HG02678 (cell line): ENCODE measurements around the gene ZNF775.

Experiments used
- ATAC-seq: cut with Tn5 transposase; IDR thresholded peaks from one replicate; pipeline ENCODE4 v1.9.1; 2021; ENCODE audit warnings: mild to moderate bottlenecking, moderate library complexity; ENCODE audit not compliant: unreplicated experiment

ZNF775 gene

GRCh38 chr7:150399421-150400007 is 20.4 kb downstream of the ZNF775 start:
- ATAC-seq, result no peak

- ATAC-seq, result no peak
Observed at GRCh38 chr7:150400008-150400787, 21.1 kb downstream of the ZNF775 start.

- ATAC-seq, result no peak
Observed at GRCh38 chr7:150400788-150401423, 21.8 kb downstream of the ZNF775 start.

GRCh38 chr7:150401424-150401790 is 22.3 kb downstream of the ZNF775 start:
- peak; percentile 23 for ATAC-seq

- ATAC-seq, result no peak
Observed at GRCh38 chr7:150401861-150402631, 22.9 kb downstream of the ZNF775 start.

- no peak for ATAC-seq
Observed at GRCh38 chr7:150402671-150403321, 23.7 kb downstream of the ZNF775 start.

- no peak for ATAC-seq
Observed at GRCh38 chr7:150403376-150404171, 24.4 kb downstream of the ZNF775 start.

GRCh38 chr7:150404172-150404804 is 25.2 kb downstream of the ZNF775 start:
- ATAC-seq, result no peak

GRCh38 chr7:150404805-150405583 is 25.9 kb downstream of the ZNF775 start:
- peak; percentile 49 for ATAC-seq

- ATAC-seq, result no peak
Observed at GRCh38 chr7:150405584-150406311, 26.6 kb downstream of the ZNF775 start.

GRCh38 chr7:150406312-150406566 is 27.1 kb downstream of the ZNF775 start:
- ATAC-seq, result no peak

GRCh38 chr7:150406567-150407421 is 27.7 kb downstream of the ZNF775 start:
- ATAC-seq, result peak; percentile 62

GRCh38 chr7:150407588-150408392 is 28.7 kb downstream of the ZNF775 start:
- no peak for ATAC-seq

- ATAC-seq, result no peak
Observed at GRCh38 chr7:150408393-150409299, 29.5 kb downstream of the ZNF775 start.

GRCh38 chr7:150409300-150410030 is 30.3 kb downstream of the ZNF775 start:
- ATAC-seq, result no peak
